ENCODE data around the gene KRT72.

DNA sequence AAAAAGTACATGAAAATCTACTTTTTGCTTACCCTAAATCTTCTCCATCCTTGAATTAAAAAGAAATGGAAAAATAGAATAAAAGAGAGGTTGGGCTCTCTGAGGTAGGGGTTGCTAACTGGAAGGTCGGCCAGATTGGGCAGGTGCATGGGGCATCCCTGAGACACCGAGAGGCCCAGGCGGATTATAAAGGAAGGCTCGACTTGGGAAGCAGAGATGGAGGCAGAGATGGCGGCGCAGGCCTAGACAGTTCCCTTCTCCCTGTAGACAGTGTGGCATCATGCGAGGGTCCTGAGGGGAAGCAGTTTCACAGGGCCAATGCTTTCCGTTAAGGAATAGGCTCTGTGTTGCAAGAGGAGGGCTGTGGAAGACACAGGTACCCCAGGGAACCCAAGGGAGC lies 23.9 kb downstream of the KRT72 start:
- TF ChIP-seq, protein P1, sequence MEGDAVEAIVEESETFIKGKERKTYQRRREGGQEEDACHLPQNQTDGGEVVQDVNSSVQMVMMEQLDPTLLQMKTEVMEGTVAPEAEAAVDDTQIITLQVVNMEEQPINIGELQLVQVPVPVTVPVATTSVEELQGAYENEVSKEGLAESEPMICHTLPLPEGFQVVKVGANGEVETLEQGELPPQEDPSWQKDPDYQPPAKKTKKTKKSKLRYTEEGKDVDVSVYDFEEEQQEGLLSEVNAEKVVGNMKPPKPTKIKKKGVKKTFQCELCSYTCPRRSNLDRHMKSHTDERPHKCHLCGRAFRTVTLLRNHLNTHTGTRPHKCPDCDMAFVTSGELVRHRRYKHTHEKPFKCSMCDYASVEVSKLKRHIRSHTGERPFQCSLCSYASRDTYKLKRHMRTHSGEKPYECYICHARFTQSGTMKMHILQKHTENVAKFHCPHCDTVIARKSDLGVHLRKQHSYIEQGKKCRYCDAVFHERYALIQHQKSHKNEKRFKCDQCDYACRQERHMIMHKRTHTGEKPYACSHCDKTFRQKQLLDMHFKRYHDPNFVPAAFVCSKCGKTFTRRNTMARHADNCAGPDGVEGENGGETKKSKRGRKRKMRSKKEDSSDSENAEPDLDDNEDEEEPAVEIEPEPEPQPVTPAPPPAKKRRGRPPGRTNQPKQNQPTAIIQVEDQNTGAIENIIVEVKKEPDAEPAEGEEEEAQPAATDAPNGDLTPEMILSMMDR (IDR thresholded peaks at IDR 0.05 in 2 of 3, conservative IDR thresholded peaks at IDR 0.05 in 1 of 3; ENCODE audit: borderline replicate concordance in 1 of 3, insufficient read depth in 1 of 3, low read depth in 2 of 3, low read length in 2 of 3), result no peak
- TF ChIP-seq POLR2A (IDR thresholded peaks at IDR 0.05; ENCODE audit: borderline replicate concordance, extremely low read depth, insufficient read depth, insufficient read length) (no peak), ELF1 (IDR thresholded peaks at IDR 0.05; ENCODE audit: borderline replicate concordance, low read depth) (no peak), POLR2AphosphoS5 (IDR thresholded peaks at IDR 0.05; ENCODE audit: low read depth, low read length) (no peak), ZNF274 (IDR thresholded peaks at IDR 0.05; ENCODE audit: low read depth, low read length) (no peak), EZH2 (IDR thresholded peaks at IDR 0.05) (no peak), YY1 (IDR thresholded peaks at IDR 0.05; ENCODE audit: extremely low read depth, insufficient replicate concordance, low read depth, low read length) (no peak), RAD21 (IDR thresholded peaks at IDR 0.05; ENCODE audit: low read depth) (no peak), EGR1 (IDR thresholded peaks at IDR 0.05; ENCODE audit: low read depth) (no peak)
- TF ChIP-seq, protein P2, sequence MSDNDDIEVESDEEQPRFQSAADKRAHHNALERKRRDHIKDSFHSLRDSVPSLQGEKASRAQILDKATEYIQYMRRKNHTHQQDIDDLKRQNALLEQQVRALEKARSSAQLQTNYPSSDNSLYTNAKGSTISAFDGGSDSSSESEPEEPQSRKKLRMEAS (IDR thresholded peaks at IDR 0.05), result no peak
- TF ChIP-seq, protein P3, sequence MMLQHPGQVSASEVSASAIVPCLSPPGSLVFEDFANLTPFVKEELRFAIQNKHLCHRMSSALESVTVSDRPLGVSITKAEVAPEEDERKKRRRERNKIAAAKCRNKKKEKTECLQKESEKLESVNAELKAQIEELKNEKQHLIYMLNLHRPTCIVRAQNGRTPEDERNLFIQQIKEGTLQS (IDR thresholded peaks at IDR 0.05), result no peak
- TF ChIP-seq, protein P4, sequence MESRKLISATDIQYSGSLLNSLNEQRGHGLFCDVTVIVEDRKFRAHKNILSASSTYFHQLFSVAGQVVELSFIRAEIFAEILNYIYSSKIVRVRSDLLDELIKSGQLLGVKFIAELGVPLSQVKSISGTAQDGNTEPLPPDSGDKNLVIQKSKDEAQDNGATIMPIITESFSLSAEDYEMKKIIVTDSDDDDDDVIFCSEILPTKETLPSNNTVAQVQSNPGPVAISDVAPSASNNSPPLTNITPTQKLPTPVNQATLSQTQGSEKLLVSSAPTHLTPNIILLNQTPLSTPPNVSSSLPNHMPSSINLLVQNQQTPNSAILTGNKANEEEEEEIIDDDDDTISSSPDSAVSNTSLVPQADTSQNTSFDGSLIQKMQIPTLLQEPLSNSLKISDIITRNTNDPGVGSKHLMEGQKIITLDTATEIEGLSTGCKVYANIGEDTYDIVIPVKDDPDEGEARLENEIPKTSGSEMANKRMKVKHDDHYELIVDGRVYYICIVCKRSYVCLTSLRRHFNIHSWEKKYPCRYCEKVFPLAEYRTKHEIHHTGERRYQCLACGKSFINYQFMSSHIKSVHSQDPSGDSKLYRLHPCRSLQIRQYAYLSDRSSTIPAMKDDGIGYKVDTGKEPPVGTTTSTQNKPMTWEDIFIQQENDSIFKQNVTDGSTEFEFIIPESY (IDR thresholded peaks at IDR 0.05; ENCODE audit: extremely low read depth, insufficient replicate concordance, low read length), result no peak

Data from HCT116 (cell line).